Activated CD4-positive, alpha-beta T cell treated with anti-CD3 and anti-CD28 coated beads for 1 hour (primary cell): ENCODE measurements around the gene LPP.
"Not testable (repeated sequence)": the region's sequence is repeated elsewhere in the genome, so short reads cannot be mapped to it uniquely, and the experiment has no call there.

Experiments
- DNase-seq: peaks from one replicate; pipeline ENCODE4 v3.0.0-alpha.2; 2020

LPP gene

DNA sequence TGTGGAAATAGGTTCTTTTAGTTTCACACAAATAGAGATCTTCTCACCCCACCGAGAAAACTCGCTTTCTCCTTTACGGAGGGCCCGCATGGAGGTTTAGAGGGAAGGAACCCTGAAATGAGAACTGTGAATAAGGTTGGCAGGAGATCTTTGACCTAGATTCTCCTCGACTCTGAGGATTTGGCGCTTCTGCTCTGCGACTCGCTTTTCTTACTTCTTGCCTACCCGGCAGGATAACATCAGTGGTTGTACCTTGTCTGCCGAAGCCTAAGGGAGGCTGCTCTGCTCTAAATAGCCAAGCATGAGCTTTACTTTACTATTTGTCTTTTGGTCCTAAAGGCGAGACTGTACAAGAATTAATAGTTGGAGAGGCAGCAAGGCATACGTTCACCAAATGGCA, 544.5 kb downstream of the LPP start:
- DNase-seq = no peak

DNA sequence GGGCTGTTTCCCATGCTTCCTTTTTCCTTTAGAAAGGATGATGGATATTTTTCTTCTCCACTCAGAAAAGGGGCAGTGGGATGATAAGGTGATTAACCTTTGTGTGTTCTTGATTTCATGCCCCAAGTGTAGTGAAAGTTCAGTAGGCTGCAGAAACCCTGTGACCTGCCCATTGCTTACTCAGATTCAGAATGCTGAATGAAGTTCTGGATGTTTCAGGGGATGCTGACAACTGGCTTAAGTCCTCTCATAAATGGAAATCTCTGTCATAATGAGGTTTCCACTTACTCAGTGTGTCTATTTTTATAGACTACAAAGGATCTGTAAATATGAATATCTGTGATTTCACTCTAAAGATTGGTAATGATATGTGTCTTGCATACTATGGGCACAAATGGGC, 546.5 kb downstream of the LPP start:
- DNase-seq = no peak

DNA sequence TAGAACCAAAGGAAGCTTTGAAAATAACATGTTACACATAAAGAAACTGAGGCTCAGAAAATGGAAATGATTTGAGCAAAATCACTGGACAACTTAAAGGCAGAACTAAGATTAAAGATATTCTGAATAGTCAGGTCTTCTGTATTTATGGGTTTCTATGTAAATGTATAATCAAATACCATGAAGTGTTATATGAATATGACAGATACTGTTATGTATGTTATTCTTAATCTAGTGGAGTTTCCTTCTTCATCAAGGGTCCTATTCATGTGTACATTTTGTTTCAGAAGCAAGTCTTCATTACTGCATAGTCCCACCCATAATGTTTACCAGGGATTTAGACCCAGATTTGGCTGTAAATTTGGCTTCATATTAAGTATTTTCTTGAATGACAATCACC, 547.0 kb downstream of the LPP start:
- DNase-seq = no peak

DNA sequence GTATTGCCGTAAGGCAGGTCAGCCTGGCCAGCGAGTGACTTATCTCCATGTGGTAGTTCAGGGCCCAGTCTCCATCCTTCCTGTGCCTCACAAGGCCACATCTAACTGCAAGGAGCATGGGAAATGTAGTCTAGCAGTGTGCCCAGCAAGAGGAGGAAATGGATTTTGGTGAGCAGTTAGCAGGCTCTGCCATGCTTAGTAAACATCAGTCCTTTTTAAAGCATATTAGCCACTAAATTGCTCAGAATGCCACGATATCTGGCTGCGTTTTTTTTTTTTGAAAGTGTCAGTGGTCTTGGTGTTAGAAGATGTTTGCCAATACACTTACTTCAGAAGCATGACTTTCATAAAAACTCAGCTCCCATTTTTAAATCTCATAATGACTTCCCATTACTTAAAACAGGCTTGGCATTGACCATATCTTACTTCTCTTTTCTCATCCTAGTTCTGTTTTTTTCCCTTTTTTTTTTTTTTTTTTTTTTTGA, 547.6 kb downstream of the LPP start:
- no peak for DNase-seq

DNA sequence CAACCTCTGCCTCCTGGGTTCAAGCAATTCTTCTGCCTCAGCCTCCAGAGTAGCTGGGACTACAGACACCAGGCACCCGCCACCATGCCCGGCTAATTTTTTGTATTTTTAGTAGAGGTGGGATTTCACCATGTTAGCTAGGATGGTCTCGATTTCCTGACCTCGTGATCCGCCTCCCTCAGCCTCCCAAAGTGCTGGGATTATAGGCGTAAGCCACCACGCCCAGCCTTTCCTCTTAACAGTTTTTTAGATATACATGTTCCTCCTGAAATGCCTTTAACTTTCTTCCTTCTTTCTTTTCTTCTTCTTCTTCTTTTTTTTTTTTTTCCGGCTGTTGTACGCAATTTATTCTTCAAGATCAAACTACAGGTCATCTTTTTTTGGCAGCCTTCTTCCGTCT, 548.1 kb downstream of the LPP start:
- DNase-seq = not testable (repeated sequence)

DNA sequence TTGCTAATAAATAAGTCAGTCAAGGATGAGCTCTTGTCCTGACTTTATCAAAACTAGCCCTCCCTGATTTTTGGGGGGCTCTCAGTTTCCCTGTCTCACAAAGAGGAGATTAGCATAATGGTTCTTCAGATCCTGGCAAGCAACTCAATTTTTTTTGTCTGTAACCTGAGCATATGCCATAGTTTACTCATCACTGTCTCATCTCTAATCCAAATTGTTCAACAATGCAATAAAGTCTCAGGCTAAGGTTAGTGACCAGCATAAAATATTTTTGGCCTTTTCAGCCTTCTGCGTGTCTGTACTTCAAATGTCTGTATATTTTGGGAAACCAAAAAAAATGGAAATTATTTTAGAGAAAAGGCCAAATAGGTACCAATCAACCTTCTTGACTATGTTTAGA, 552.2 kb downstream of the LPP start:
- no peak for DNase-seq

DNA sequence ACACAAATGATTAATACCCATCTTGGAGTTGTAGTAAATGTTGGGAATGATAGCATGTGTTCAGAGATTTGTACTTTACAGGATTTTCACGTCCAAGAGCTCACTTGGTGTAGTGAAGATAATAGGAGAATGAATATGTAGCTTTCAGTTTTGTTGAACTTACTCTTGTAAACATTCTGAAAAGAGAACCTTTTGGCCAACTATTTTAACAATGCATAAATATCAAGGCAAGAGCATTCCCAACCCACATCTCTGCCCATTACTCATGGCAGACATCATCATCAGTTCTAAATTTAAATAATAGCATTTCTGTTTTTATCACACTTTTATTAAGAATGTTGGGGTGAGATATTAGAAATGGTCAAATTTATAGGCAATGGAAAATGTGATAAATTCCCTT, 552.6 kb downstream of the LPP start:
- DNase-seq = no peak

DNA sequence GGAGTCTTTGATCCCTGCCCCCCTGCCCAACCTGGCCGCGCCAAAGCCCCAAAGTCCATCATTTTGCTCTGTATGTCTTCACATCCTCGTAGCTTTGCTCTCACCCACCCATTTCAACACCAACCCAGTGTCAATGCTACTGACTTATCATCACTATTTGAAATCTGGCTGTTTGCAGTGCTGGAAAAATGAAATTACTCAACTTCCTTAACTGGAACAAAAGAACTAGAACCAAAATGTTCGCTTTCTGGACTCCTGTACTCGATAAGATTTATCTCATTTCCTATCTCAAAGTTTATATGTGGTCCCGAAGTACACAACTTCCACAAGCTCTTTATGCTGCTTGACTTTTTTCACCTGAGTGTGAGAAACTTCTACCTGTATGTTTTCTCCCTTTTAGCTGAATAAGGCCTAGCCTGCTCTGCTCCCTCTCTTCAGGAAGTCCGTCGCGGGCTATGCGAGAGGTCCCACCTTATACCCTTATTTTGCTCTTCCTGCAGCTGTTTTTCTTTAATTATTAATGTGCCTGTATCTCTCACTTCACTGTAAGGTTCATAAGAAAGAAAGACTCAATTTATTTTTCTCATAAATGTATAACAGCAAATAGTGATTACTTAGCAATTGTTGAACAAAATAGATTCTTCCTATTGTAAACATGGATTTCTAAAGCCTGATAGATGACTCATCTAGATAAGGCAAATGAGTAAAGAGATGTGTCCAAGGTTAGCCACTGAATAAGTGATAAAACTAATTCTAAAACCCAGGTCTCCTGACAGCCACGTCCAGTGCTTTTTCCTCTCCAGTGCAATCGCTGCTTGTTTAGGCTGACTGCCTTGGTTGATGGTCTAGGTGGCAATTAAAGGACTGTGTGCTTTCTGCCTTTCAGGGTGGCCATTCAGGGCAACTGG, 553.7 kb downstream of the LPP start:
- no peak for DNase-seq

DNA sequence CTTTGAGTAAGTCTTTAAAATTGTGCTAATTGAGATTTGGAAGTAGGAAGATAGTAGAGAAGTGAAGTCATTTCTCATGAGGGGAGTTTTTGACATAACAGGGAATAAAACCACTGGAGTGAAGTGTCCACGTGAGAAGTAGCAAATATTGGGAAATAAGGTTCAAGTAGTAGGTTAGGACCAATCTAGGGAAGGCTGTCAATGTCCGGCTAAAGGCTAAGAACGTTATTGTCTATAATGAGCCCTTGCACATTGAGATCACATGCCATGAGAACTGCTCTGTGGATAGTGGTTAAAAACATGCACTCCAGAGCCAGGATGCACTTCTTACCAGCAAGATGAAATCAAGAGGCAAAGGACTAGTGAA, 557.9 kb downstream of the LPP start:
- no peak for DNase-seq

DNA sequence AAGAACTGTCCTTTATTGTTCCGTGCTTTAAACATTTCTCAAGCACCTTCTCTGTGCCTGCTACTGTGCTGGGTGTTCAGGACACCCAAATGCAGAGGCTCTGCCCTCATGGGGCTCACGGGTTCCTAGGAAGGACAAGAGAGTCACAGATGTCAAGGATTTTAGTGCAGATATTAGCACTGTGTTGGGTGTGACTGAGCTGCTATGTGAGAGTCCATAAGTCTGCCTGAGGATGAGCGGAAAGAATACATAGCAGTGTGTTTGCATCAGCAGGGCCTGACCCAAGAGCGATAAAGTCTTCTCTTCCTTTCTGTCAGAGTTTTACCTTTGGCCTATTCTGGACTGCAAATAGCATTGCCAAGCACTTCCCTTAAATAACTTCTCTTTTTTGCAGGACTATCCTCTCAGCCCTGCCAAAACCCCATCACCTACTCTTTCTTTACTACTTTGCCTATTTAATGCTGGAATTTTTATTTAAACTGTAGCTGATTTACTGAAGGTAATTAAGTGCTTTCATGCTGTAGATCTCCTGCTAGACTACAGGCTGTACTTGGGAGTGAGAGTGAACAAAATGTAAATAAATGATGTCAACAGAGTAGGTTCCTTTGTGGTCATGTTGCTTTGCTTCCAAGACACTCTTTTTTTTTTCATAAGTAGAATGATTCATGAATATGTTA, 558.4 kb downstream of the LPP start:
- DNase-seq = no peak

DNA sequence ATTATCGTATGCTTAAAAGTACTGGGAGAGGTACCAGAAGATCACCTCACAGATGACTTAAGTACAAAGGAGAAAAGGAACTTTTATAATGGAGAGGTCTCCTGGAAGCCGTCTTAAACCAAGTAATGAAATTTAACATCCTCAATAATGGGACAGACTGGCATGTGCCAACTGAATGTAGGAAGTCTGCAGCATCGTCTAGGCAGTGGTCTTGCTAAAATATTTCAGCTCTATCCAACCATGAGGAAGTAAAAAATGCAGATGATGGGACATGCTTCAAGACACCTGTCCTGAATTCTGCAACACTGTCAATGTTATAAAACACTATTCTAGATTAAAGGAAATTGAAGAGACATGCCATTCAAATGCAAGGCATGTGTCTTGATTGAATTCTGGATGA, 559.0 kb downstream of the LPP start:
- no peak for DNase-seq

DNA sequence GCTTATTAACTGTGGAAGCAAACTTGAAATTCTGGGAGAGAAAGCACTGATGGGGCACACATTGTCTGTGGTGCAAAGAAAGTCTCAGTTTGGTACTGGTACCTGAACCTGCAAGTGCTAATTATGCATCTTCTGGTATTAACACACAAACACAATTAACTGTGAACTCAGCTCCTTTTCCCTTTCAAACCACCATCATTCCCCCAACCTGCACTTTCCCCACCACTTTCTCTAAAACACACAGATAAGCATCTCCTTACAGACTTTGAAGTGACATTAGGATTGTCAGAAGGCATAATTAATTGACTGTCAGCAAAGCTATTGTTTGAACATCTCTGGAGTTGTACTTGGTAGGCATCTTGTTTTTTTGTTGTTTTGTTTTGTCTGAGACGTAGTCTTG, 565.6 kb downstream of the LPP start:
- DNase-seq = no peak

DNA sequence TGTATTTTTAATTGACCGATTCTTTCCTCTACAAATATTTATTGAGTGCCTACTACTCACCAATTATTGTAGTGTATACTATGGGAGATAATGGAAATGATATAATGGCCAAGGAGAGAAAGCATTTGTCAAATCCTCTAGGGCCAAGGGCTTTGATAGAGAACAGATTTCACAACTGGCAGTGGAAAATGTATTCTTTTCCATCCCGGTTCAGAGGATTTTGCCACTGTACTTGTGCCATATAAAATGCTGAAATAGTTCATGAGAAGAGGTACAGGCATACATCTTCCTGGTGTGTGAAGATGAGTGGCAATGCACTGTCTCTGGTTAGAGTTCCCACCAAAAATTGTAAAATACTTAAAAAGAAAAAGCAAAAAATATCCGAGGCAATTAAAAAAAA, 566.3 kb downstream of the LPP start:
- DNase-seq = no peak

DNA sequence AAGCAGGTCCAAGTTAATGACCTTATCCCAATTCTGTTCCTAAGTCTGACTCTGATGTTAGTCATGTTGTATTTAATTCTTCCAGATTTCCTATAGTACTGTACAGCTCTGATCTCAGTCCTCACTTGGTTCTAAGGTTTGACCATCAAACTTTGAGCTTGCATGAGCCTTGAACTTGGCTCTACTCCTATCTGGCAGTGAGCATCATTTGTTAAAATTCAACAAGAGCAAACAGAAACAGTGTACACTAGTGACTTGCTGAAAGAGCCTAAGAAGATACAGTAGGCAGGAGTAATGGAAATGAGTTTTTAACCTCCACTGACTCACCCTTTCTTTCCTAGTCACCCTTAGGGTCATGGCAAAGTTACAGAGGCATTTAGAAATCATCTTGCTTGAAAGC, 566.7 kb downstream of the LPP start:
- no peak for DNase-seq

DNA sequence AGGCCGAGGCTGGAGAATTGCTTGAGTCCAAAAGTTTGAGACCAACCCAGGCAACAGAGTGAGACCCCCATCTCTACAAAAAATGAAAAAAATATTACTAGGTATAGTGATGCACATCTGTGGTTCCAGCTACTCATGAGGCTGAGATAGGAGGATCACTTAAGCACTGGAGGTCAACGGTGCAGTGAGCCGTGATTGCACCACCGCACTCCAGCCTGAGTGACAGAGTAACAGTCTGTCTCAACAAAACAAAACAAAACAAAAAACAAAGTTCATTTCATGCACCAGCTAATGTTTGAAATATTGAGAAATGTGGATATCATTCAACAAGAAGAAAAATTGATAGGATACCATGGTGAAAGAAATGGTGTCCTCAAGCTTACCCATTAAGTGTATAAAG, 567.4 kb downstream of the LPP start:
- no peak for DNase-seq

DNA sequence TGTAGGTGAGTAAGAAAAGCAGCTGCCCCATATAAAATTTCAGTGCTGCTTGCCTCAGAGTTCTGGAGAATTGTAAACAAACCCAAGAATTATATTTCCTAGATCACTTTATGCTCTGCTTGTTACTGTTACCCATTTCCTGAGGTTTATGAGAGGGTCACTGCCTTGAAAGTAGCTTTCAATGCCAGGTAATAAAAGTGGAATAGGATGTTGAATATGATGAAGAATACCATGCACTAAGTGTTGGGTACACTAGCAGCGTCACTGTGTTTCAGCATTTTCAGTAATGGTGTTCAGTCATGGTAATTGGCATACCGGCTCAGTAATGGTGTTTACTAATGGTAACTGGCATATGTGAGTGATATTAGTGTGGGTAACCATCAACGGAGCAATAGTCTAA, 568.0 kb downstream of the LPP start:
- no peak for DNase-seq

DNA sequence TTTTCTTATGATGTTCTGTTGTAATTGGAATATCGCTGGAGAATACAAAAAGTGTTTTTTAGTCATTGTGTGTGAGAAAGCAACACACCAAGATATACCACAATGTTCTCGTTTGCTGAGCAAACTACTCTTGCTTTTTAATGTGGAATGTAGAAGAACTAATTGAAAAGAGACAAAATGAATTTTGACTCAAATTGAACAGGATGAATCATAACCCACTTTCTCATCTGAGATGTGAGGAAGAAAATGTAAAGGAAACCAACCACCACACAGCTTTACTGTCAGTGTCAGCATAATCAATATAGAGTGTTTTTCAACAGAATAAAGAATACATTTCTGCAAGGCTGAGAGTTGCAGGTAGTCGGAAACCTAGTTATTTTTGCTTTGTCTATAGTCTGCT, 569.0 kb downstream of the LPP start:
- no peak for DNase-seq

DNA sequence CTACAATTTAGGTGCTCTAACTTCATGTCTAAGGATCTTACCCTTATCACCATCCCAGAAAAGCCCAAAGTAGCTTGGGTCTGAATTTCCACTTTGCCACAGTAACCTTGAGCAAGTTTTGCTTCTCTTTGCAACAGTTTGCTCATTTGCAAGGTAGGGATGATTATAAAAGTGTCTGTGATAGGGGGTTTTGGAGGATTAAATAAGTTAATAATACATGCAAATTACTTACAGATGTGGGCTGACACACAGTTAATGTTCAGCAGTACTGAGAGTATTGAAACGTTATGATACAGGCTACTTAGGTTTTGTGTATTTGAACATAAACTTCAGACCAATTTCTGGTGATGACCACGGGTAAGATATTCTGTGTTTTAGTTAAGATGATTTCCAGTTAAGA, 573.1 kb downstream of the LPP start:
- DNase-seq = no peak

DNA sequence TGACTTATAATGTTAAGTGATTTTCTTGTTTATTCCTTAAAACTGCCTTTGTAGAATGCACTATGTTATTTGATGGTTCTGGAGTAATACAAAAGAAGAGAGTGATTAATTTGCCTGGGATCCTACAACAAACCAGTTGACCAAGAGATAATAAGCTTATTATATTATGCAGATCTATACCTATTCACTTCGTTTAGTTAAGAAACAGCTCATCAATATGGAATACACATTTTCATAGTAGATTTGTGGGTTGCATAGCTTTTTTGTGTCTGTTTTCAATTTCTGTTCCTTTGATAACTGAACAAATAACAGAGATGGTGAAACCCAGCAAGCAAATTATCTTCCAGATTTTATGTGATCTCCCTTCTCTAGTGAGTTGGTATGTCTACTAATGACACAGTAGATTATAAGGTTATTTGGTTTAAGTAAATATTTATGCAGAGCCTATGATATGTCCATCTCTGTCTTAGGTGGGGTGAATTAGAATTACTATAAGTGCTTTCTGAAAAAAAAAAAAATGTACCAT, 574.5 kb downstream of the LPP start:
- no peak for DNase-seq

DNA sequence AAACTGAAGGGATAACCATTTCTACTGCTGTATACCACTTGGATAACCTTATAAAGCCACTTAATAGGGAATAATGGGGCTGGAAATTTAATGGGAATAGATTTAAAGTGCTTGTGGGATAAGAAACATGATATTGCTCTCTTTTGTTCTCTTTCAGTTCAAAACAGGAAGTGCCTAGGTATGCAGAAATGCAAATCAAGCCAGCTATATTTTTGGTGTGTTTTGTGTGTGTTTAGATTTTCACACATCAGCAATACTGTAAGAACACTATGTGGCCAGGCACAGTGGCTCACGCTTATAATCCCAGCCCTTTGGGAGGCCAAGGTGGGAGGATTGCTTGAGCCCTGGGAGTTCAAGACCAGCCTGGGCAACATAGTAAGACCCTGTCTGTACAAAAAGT, 575.5 kb downstream of the LPP start:
- no peak for DNase-seq

DNA sequence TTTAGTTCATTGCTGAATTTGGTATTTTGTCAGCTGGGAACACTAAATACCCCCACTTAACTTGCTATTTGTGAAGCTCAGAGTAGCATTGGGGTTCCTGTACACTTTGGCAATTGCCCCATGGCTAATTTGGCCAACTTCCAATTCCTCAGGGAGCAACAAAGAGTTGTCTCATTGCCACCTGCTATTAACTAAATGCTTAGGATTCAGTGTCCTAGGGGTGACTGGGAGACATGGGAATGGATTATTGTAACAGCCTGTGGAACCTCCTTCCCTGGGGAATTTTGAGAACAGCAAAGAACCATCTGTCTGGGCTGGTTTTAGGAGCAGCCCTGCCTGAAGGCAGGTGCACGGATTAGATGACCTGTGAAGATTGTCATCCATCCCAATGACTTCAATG, 580.4 kb downstream of the LPP start:
- no peak for DNase-seq

DNA sequence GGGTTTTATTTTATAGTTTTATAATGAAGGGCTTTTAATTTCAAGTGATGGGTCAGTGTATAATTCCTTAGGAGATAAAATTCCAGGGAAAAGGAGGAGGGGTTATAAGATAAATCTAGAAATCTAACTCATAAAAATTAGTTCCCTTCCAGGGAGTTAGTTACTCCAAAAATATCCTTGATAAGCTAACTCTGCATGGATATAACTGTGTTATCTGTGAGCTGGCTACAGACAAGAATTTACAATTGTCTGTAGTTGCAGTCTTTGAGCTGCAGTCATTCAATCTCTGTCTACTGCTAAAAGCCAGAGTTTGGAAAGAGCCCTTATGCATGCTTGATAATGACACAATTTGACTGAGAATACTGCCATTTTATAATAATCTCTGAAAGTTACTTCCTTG, 585.6 kb downstream of the LPP start:
- no peak for DNase-seq

DNA sequence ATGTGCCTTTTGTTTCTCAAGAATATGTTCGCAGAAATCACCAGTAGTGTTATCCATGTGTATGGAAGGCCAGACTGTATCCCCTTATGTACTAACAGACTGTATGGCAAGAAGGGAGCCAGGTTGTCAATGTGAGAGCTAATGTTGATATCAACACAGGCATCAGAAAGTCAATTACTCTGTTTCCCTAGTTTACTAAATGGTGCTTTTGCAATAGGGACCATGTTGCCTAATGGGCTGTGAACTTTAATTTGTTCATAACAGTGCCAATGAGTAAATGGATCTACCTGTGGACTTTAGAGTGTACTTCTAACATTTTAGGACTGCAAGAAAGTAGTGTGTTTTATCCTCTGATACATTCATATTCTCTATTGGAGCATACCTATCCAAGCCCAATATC, 586.1 kb downstream of the LPP start:
- DNase-seq = no peak
